Left lung (tissue), 10 donors: ENCODE data around the gene KCTD17. TPM values are rescaled to one million over a fixed set of nuclear protein-coding genes. Genes with fewer than 3 reads are reported as not detected.

Experiments used
- ATAC-seq: fragments of 200-7000 bp; cut with Tn5 transposase; one replicate; pipeline ENCODE4 v1.9.1; 2020; ENCODE audit warnings: moderate library complexity
- DNase-seq, 4 donors: peaks; one replicate each; pipeline ENCODE4 v3.0.0-alpha.2; 2013 to 2020
- H3K27ac ChIP-seq, 2 donors: fragments of 200-600 bp; sonication (generic) in 1 of 2; one replicate each; pipeline versions ENCODE4 v1.5.0 to v1.8.0; 2020 to 2021
- H3K27me3 ChIP-seq, 2 donors: fragments of 200-600 bp; sonication (generic) in 1 of 2; one replicate each; pipeline versions ENCODE4 v1.5.0 to v1.8.0; 2020 to 2021
- H3K36me3 ChIP-seq, 2 donors: fragments of 200-600 bp; sonication (generic) in 1 of 2; one replicate each; pipeline versions ENCODE4 v1.5.0 to v1.8.0; 2020 to 2021
- H3K4me1 ChIP-seq, 2 donors: fragments of 200-600 bp; one replicate each; pipeline ENCODE4 v1.8.0; 2021
- H3K4me3 ChIP-seq, 2 donors: fragments of 200-600 bp; sonication (generic) in 1 of 2; one replicate each; pipeline versions ENCODE4 v1.5.0 to v1.8.0; 2020 to 2021; ENCODE audit warnings: mild to moderate bottlenecking in 1 of 2
- H3K9me3 ChIP-seq, 2 donors: fragments of 200-600 bp; sonication (generic) in 1 of 2; one replicate each; pipeline versions ENCODE4 v1.5.0 to v1.8.0; 2020 to 2021
- CTCF ChIP-seq, 2 donors: fragments of 200-600 bp; sonication (generic) in 1 of 2; IDR thresholded peaks; one replicate each; pipeline versions ENCODE4 v1.5.0 to v1.8.0; 2021; ENCODE audit warnings: antibody characterized with exemption in 2 of 2
- intact Hi-C, 2 donors: fragments of 100-400 bp; cut with DNase I; formaldehyde crosslinking; loops; one replicate each; pipeline versions ENCODE4 v1.11.2 to v1.14.2; 2022
- polyA plus RNA-seq, 6 donors: library from polyadenylated mRNA; unstranded; fragments of 120-200 nt; gene quantifications; one replicate each; pipeline ENCODE4 v1.2.1, GENCODE V29; 2013; ENCODE audit not compliant: insufficient read length in 6 of 6
- total RNA-seq, 2 donors: library from RNA; stranded (reverse); fragmentation: NEBNext Ultra II Directional; extraction: Animal tissue kit (Norgen Biotek cat#: 25700); gene quantifications; one replicate each; pipeline ENCODE4 v1.2.1, GENCODE V29; 2021
- donor health status: DM: no; HTN: yes; CAD: no.
- donor health status: DM: no; HTN: no; CAD: no.

Gene KCTD17
- total and polyA plus RNA-seq, 8 donors = 20.5 to 34.2 (median 25.6) TPM

GRCh38 chr22:37091994-37092393 lies 40.5 kb downstream of the KCTD17 start:
- ATAC-seq (peak; percentile 76), DNase-seq (peak in 2 of 4 donors; percentile 47 to 53)
- Histone ChIP-seq H3K9me3 (no peaks in the 10 kb centered on the region), H3K36me3 (no peaks in the 10 kb centered on the region), H3K4me1 (no peaks in the 10 kb centered on the region), H3K27ac (no peak overlapping the region), H3K4me3 (no peak overlapping the region), H3K27me3 (peaks cover 0 to 57% of the 10 kb centered on the region in 2 donors)
- TF ChIP-seq CTCF (IDR thresholded peaks at IDR 0.05) = no peak
- intact Hi-C loops = no loop called here

- Histone ChIP-seq H3K27me3 (peaks cover 0 to 55% of the 10 kb centered on the region in 2 donors), H3K27ac (no peak overlapping the region), H3K9me3 (no peaks in the 10 kb centered on the region), H3K36me3 (no peaks in the 10 kb centered on the region), H3K4me3 (no peak overlapping the region), H3K4me1 (no peaks in the 10 kb centered on the region)
- ATAC-seq (no peak), DNase-seq (no peak)
- no peak for TF ChIP-seq CTCF (IDR thresholded peaks at IDR 0.05)
- intact Hi-C loops = no loop called here
Observed at GRCh38 chr22:37092997-37093396, 41.5 kb downstream of the KCTD17 start.

- peaks cover 0 to 55% of the 10 kb centered on the region in 2 donors for H3K27me3 ChIP-seq
- intact Hi-C loops = no loop called here
- no peak overlapping the region for H3K27ac ChIP-seq
- DNase-seq (no peak), ATAC-seq (no peak)
- TF ChIP-seq CTCF (IDR thresholded peaks at IDR 0.05) = no peak
- no peaks in the 10 kb centered on the region for H3K9me3 ChIP-seq
- no peaks in the 10 kb centered on the region for H3K4me1 ChIP-seq
- H3K36me3 ChIP-seq = no peaks in the 10 kb centered on the region
- no peak overlapping the region for H3K4me3 ChIP-seq
Observed at GRCh38 chr22:37094239-37094638, 42.7 kb downstream of the KCTD17 start.

GRCh38 chr22:37095113-37095512 lies 43.6 kb downstream of the KCTD17 start:
- intact Hi-C loops = no loop called here
- no peak overlapping the region for H3K27ac ChIP-seq
- peaks cover 0 to 55% of the 10 kb centered on the region in 2 donors for H3K27me3 ChIP-seq
- no peaks in the 10 kb centered on the region for H3K9me3 ChIP-seq
- peaks cover 0 to under 1% of the 10 kb centered on the region in 2 donors for H3K4me1 ChIP-seq
- H3K36me3 ChIP-seq = no peaks in the 10 kb centered on the region
- no peak for TF ChIP-seq CTCF (IDR thresholded peaks at IDR 0.05)
- DNase-seq (no peak), ATAC-seq (no peak)
- H3K4me3 ChIP-seq = no peak overlapping the region

- no peaks in the 10 kb centered on the region for H3K9me3 ChIP-seq
- peaks cover 0 to 54% of the 10 kb centered on the region in 2 donors for H3K27me3 ChIP-seq
- H3K27ac ChIP-seq = no peak overlapping the region
- no peaks in the 10 kb centered on the region for H3K36me3 ChIP-seq
- intact Hi-C loops = no loop called here
- no peak for ATAC-seq
- no peak overlapping the region for H3K4me3 ChIP-seq
- TF ChIP-seq CTCF (IDR thresholded peaks at IDR 0.05) = no peak
- DNase-seq = no peak
- peaks cover 0 to 4% of the 10 kb centered on the region in 2 donors for H3K4me1 ChIP-seq
Observed at GRCh38 chr22:37097346-37097745, 45.8 kb downstream of the KCTD17 start.
